WTC11 (cell line): Measurements from ENCODE around the gene WDR47. TPM values are rescaled to one million over a fixed set of nuclear protein-coding genes. Genes with fewer than 3 reads are reported as not detected.
A peak's percentile ranks its signal among the peaks of the same experiment; 100 is the strongest.

Source experiments
- ATAC-seq: fragments of 200-7000 bp; cut with Tn5 transposase; 2 replicates; pipeline ENCODE4 v1.10.0; 2021; ENCODE audit warnings: mild to moderate bottlenecking, moderate library complexity
- CTCF ChIA-PET: fragments of 300-600 bp; sonication (Branson Sonifier 250); formaldehyde crosslinking; loops from one replicate; lab custom pipeline; 2021; ENCODE audit warnings: antibody characterized with exemption; lab: Charles Lee
- POLR2A ChIA-PET: fragments of 350-600 bp; sonication (Branson Sonifier 250); formaldehyde crosslinking; loops from one replicate; lab custom pipeline; 2021; ENCODE audit warnings: antibody characterized with exemption; lab: Charles Lee
- DNase-seq: peaks from one replicate; pipeline ENCODE4 v3.0.0; 2021; ENCODE audit warnings: low spot score
- H3K27ac Mint-ChIP-seq: 2 replicates; pipeline ENCODE4 v1.8.0; 2021; ENCODE audit warnings: mixed read lengths
- H3K27me3 Mint-ChIP-seq: 2 replicates; pipeline ENCODE4 v1.8.0; 2021; ENCODE audit warnings: low read depth, mild to moderate bottlenecking, moderate library complexity, mixed read lengths
- H3K36me3 Mint-ChIP-seq: 2 replicates; pipeline ENCODE4 v1.8.0; 2021; ENCODE audit warnings: mixed read lengths
- H3K4me1 Mint-ChIP-seq: 2 replicates; pipeline ENCODE4 v1.8.0; 2022; ENCODE audit warnings: mixed read lengths
- H3K4me3 Mint-ChIP-seq: 2 replicates; pipeline ENCODE4 v1.8.0; 2021; ENCODE audit warnings: mild to moderate bottlenecking, moderate library complexity, mixed read lengths
- H3K9me3 Mint-ChIP-seq: 2 replicates; pipeline ENCODE4 v1.8.0; 2021; ENCODE audit warnings: mixed read lengths
- CREB1 ChIP-seq: sonication (generic); formaldehyde crosslinking; IDR thresholded peaks from 2 replicates; pipeline ENCODE4 v1.8.0; 2023; ENCODE audit warnings: mild to moderate bottlenecking, missing genetic modification reagents
- ETV6 ChIP-seq: sonication (generic); formaldehyde crosslinking; IDR thresholded peaks from 2 replicates; pipeline ENCODE4 v1.8.1; 2022; ENCODE audit warnings: mild to moderate bottlenecking, missing genetic modification reagents
- GABPB1 ChIP-seq: sonication (generic); formaldehyde crosslinking; IDR thresholded peaks from 2 replicates; pipeline ENCODE4 v1.8.1; 2023; ENCODE audit warnings: mild to moderate bottlenecking, missing genetic modification reagents
- GRHL2 ChIP-seq: fragments of 250-450 bp; sonication (Bioruptor Pico); IDR thresholded peaks from 2 replicates; pipeline ENCODE4 v1.8.0; 2022; ENCODE audit warnings: mild to moderate bottlenecking, moderate library complexity; ENCODE audit not compliant: insufficient replicate concordance, severe bottlenecking
- HMGA2 ChIP-seq: fragments of 250-450 bp; sonication (Bioruptor Pico); IDR thresholded peaks from 2 replicates; pipeline ENCODE4 v1.4.0; 2021; ENCODE audit warnings: mild to moderate bottlenecking, moderate library complexity
- NFYB ChIP-seq: sonication (generic); formaldehyde crosslinking; conservative IDR thresholded peaks from 2 replicates; pipeline ENCODE4 v1.8.0; 2022; ENCODE audit warnings: low read depth, missing genetic modification reagents
- NR1H2 ChIP-seq: sonication (generic); formaldehyde crosslinking; IDR thresholded peaks from 2 replicates; pipeline ENCODE4 v1.9.0; 2021; ENCODE audit warnings: mild to moderate bottlenecking, moderate library complexity, missing genetic modification reagents
- OVOL2 ChIP-seq: fragments of 250-450 bp; sonication (Bioruptor Pico); IDR thresholded peaks from 2 replicates; pipeline ENCODE4 v1.9.0; 2021; ENCODE audit warnings: mild to moderate bottlenecking, borderline replicate concordance
- RELA ChIP-seq: sonication (generic); formaldehyde crosslinking; IDR thresholded peaks from 2 replicates; pipeline ENCODE4 v1.8.1; 2022; ENCODE audit warnings: missing genetic modification reagents, mild to moderate bottlenecking, borderline replicate concordance
- SMAD4 ChIP-seq: sonication (generic); formaldehyde crosslinking; IDR thresholded peaks from 2 replicates; pipeline ENCODE4 v1.8.0; 2022; ENCODE audit warnings: mild to moderate bottlenecking, missing genetic modification reagents
- TEAD1 ChIP-seq: sonication (generic); formaldehyde crosslinking; IDR thresholded peaks from 2 replicates; pipeline ENCODE4 v1.8.0; 2022; ENCODE audit warnings: mild to moderate bottlenecking, missing genetic modification reagents
- TEAD4 ChIP-seq: sonication (generic); formaldehyde crosslinking; IDR thresholded peaks from 2 replicates; pipeline ENCODE4 v1.8.0; 2022; ENCODE audit warnings: mild to moderate bottlenecking, missing genetic modification reagents
- ZNF121 ChIP-seq: sonication (generic); formaldehyde crosslinking; IDR thresholded peaks from 2 replicates; pipeline ENCODE4 v1.8.0; 2023; ENCODE audit warnings: missing genetic modification reagents
- ZNF232 ChIP-seq: sonication (generic); formaldehyde crosslinking; IDR thresholded peaks from 2 replicates; pipeline ENCODE4 v1.8.0; 2022; ENCODE audit warnings: mild to moderate bottlenecking, missing genetic modification reagents
- ZNF263 ChIP-seq: sonication (generic); formaldehyde crosslinking; IDR thresholded peaks from 2 replicates; pipeline ENCODE4 v1.8.1; 2022; ENCODE audit warnings: low read depth, mild to moderate bottlenecking, moderate library complexity, missing genetic modification reagents
- total RNA-seq: library from RNA; stranded (reverse); gene quantifications from 3 replicates; pipeline ENCODE4 v1.2.3, GENCODE V29; 2021
- TF ChIP-seq, protein P1 (sequence below): sonication (generic); formaldehyde crosslinking; conservative IDR thresholded peaks from 2 replicates; pipeline ENCODE4 v1.8.1; 2022; ENCODE audit warnings: mild to moderate bottlenecking, missing genetic modification reagents
- TF ChIP-seq, protein P2 (sequence below): sonication (generic); formaldehyde crosslinking; IDR thresholded peaks from 2 replicates; pipeline ENCODE4 v1.8.1; 2022; ENCODE audit warnings: missing genetic modification reagents, borderline replicate concordance
- TF ChIP-seq, protein P3 (sequence below): sonication (generic); formaldehyde crosslinking; IDR thresholded peaks from 2 replicates; pipeline ENCODE4 v1.8.0; 2022; ENCODE audit warnings: mild to moderate bottlenecking, missing genetic modification reagents
- TF ChIP-seq, protein P4 (sequence below): sonication (generic); formaldehyde crosslinking; IDR thresholded peaks from 2 replicates; pipeline ENCODE4 v1.8.1; 2022; ENCODE audit warnings: low read depth, mild to moderate bottlenecking, moderate library complexity, missing genetic modification reagents, borderline replicate concordance
- TF ChIP-seq, protein P5 (sequence below): sonication (generic); formaldehyde crosslinking; IDR thresholded peaks from 2 replicates; pipeline ENCODE4 v1.8.1; 2022; ENCODE audit warnings: low read depth, missing genetic modification reagents, borderline replicate concordance

Gene WDR47
- total RNA-seq, 1 experiment from 2014 or later, result 7.0 TPM

DNA sequence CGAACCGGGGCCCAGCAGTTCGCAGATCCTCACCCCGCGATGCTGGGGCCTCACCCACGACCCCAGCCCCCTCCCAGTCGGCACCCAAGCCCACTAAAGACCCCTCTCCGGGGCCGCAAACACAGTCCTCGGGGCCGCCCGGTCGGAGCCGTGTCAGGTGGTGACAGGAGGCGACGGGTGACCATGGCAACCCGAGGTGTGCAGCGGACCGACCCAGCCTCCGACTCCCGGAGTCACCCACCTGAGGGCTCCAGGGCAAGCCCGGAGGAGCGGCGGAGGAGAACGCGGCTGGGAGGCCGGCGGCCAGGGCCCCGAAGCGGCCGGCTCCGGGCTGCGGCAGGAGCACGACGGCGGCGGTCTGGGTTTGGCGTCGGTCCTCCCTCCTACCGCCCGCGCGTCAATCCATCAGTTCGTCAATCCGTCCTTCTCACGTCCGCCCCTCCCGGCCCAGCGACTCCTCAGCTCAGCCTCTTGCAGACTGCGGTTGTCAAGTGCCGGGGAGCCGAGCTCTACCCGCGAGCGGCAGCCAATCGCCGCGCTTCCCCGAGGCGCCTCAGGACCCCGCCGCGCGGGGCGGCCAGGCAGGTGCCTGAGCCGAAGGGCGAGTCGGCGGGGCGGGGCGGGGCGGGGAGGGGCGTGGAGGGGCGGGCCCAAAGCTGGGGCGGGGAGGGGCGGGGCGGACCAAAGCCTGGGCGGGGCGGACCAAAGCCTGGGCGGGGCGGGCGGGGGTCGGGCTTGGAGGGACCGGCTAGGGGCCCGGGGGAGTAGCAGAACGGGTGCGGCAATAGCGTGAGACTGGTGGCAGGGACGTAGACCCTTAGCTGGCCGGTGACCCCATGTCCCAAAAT, at the start of gene WDR47 (continued):
- TF ChIP-seq, protein P1, sequence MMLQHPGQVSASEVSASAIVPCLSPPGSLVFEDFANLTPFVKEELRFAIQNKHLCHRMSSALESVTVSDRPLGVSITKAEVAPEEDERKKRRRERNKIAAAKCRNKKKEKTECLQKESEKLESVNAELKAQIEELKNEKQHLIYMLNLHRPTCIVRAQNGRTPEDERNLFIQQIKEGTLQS (CRISPR knock-in tag), result no peak
- TF ChIP-seq GABPB1 (CRISPR knock-in tag) (no peak), OVOL2 (CRISPR knock-in tag) (no peak), NR1H2 (CRISPR knock-in tag) (no peak), ZNF263 (CRISPR knock-in tag) (no peak)
- TF ChIP-seq, protein P2, sequence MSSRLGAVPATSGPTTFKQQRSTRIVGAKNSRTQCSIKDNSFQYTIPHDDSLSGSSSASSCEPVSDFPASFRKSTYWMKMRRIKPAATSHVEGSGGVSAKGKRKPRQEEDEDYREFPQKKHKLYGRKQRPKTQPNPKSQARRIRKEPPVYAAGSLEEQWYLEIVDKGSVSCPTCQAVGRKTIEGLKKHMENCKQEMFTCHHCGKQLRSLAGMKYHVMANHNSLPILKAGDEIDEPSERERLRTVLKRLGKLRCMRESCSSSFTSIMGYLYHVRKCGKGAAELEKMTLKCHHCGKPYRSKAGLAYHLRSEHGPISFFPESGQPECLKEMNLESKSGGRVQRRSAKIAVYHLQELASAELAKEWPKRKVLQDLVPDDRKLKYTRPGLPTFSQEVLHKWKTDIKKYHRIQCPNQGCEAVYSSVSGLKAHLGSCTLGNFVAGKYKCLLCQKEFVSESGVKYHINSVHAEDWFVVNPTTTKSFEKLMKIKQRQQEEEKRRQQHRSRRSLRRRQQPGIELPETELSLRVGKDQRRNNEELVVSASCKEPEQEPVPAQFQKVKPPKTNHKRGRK (CRISPR knock-in tag), result no peak
- TF ChIP-seq, protein P3, sequence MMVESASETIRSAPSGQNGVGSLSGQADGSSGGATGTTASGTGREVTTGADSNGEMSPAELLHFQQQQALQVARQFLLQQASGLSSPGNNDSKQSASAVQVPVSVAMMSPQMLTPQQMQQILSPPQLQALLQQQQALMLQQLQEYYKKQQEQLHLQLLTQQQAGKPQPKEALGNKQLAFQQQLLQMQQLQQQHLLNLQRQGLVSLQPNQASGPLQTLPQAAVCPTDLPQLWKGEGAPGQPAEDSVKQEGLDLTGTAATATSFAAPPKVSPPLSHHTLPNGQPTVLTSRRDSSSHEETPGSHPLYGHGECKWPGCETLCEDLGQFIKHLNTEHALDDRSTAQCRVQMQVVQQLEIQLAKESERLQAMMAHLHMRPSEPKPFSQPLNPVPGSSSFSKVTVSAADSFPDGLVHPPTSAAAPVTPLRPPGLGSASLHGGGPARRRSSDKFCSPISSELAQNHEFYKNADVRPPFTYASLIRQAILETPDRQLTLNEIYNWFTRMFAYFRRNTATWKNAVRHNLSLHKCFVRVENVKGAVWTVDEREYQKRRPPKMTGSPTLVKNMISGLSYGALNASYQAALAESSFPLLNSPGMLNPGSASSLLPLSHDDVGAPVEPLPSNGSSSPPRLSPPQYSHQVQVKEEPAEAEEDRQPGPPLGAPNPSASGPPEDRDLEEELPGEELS (CRISPR knock-in tag), result peak; percentile 77

DNA sequence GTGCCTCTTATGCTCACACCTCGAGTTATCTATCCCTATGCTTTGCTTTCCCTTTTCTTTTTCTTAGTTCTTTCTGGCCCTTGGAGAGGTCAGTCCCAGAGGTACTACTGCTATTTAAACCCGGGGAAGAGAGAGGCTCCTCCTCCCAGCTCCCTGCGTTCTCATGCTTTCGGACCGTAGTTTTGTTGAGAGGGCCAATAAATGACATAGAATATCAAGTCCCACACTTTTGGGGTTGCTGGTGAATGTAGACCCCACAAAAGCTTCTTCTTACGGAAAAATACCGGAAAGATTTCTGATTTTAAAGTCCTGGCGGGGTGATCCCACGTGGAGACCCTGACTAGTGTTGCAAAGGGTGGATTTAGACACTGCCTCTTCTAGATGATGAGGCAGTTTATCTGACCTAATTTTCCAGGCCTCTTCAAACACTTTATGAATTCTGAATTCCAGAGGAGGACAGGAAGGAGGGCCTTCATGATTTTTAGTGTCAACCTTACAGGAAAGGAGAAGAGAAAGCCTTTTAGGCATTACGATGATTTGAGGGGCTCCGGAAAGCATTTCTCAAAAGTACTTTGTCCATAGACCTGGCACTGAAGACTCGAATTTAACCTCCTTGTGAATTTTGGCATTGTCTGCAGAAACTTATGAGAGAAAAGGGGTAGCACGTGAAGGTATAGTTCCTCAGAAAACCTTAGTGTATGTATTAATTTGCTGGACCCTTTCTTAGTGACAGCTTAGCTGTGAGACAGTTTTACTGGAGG, 49.4 kb upstream of the WDR47 start:
- H3K27ac Mint-ChIP-seq, result peak overlapping the region; percentile 93
- DNase-seq (no peak), ATAC-seq (peak; percentile 71)
- no peaks in the 10 kb centered on the region for H3K27me3 Mint-ChIP-seq
- no peaks in the 10 kb centered on the region for H3K9me3 Mint-ChIP-seq
- peaks cover 14% of the 10 kb centered on the region for H3K36me3 Mint-ChIP-seq
- CTCF ChIA-PET, result interaction anchor here (1.1 to 2.0 kb wide), 3 partner anchors 9 to 148 kb away, joined by 4 to 18 read pairs (median 5); no protein-coding TSS in a partner anchor
- H3K4me3 Mint-ChIP-seq, result peak overlapping the region; percentile 80
- H3K4me1 Mint-ChIP-seq, result peaks cover 26% of the 10 kb centered on the region
- TF ChIP-seq SMAD4 (CRISPR knock-in tag), result 0 out of 2 replicates have a peak, but pooled peaks have one; percentile 4
- no peak for TF ChIP-seq ZNF232
- POLR2A ChIA-PET, result interaction anchor here (0.7 to 1.8 kb wide), 3 partner anchors 9 to 148 kb away, joined by 3 to 19 read pairs (median 4); no protein-coding TSS in a partner anchor

DNA sequence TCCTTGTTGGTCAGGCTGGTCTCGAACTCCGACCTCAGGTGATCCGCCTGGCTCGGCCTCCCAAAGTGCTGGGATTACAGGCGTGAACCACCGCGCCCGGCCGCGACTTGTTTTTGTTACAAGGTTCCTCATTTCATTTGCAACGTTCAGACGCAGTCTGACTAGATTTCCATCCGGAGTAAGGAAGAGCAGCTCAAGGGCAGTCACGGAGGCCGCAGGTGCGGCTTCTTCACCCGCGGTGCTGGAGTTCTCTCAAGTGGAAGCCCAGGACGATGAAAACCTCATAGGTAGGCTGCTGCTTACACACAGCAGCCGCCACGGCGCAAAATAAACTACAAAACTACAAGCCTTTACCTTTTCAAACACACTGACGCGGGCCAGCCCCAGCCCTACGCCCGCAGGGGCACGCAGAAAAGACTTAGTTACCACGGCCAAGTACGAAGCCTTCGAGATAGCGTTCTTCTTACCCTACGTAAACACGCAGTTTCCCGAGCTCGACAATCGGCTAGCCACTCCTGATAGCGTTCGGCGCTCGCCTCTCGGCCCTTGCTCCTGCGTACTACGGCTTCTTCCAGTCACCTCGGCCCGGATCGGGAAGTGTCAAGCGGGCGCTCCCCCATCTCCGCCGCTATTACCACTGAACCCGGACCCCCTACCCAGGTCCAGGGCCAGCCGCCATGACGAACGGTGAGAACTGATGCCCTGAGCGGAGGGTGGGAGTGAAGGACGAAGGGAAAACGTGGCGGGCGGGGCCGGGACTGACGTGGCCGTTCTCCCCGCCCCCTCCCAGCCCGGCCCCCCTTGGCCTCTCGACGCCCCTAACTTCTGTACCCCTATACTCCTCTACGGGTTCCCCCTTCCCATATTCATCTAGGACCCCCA, 48.5 kb upstream of the WDR47 start, which contains the start of gene TMEM167B:
Gene TMEM167B, plus strand, starts transcription at position 569 of the 882 bp plus-strand sequence. Its CDS starts 109 bp downstream, at position 678.
- DNase-seq, result peak; percentile 88
- TF ChIP-seq, protein P2 (CRISPR knock-in tag), result no peak
- no peak for TF ChIP-seq NFYB (CRISPR knock-in tag)
- TF ChIP-seq, protein P4, sequence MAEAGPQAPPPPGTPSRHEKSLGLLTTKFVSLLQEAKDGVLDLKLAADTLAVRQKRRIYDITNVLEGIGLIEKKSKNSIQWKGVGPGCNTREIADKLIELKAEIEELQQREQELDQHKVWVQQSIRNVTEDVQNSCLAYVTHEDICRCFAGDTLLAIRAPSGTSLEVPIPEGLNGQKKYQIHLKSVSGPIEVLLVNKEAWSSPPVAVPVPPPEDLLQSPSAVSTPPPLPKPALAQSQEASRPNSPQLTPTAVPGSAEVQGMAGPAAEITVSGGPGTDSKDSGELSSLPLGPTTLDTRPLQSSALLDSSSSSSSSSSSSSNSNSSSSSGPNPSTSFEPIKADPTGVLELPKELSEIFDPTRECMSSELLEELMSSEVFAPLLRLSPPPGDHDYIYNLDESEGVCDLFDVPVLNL (CRISPR knock-in tag), result no peak
- no peak for TF ChIP-seq GRHL2 (CRISPR knock-in tag)
- TF ChIP-seq TEAD4, result no peak
- peak; percentile 94 for TF ChIP-seq ETV6
- no peak for TF ChIP-seq HMGA2 (CRISPR knock-in tag)
- no peak; the same call in 1 of the 2 replicates for TF ChIP-seq CREB1 (CRISPR knock-in tag)
- TF ChIP-seq, protein P5, sequence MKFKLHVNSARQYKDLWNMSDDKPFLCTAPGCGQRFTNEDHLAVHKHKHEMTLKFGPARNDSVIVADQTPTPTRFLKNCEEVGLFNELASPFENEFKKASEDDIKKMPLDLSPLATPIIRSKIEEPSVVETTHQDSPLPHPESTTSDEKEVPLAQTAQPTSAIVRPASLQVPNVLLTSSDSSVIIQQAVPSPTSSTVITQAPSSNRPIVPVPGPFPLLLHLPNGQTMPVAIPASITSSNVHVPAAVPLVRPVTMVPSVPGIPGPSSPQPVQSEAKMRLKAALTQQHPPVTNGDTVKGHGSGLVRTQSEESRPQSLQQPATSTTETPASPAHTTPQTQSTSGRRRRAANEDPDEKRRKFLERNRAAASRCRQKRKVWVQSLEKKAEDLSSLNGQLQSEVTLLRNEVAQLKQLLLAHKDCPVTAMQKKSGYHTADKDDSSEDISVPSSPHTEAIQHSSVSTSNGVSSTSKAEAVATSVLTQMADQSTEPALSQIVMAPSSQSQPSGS (CRISPR knock-in tag), result no peak
- peak; percentile 78 for TF ChIP-seq GABPB1 (CRISPR knock-in tag)
- TF ChIP-seq RELA (CRISPR knock-in tag), result no peak
- peak; percentile 80; the same call in 1 of the 2 replicates for TF ChIP-seq TEAD1 (CRISPR knock-in tag)
- TF ChIP-seq NR1H2 (CRISPR knock-in tag), result no peak
- no peak for TF ChIP-seq ZNF121 (CRISPR knock-in tag)

More for the DNA sequence above, 48.5 kb upstream of the WDR47 start, which contains the start of gene TMEM167B:
- Mint-ChIP-seq H3K36me3 (peaks cover 14% of the 10 kb centered on the region), H3K9me3 (no peaks in the 10 kb centered on the region), H3K27me3 (no peaks in the 10 kb centered on the region), H3K4me1 (peaks cover 26% of the 10 kb centered on the region), H3K4me3 (peak within 1 kb of the TSS; percentile 80), H3K27ac (peak within 1 kb of the TSS; percentile 98)
- ChIA-PET CTCF (interaction anchor here (1.1 to 2.0 kb wide), 3 partner anchors 9 to 149 kb away, joined by 4 to 18 read pairs (median 5); no protein-coding TSS in a partner anchor), POLR2A (interaction anchor here (0.7 to 1.8 kb wide), 3 partner anchors 10 to 149 kb away, joined by 3 to 19 read pairs (median 4); no protein-coding TSS in a partner anchor)
- ATAC-seq, result peak; percentile 93
